GM12864 (cell line): Measurements from ENCODE around the gene CDC42EP5.

Source experiments
- DNase-seq: peaks from one replicate; pipeline ENCODE4 v3.0.0-alpha.2; 2011; ENCODE audit warnings: low read depth
- H3K4me3 ChIP-seq: 2 replicates; pipeline ENCODE4 v1.5.1; 2011; ENCODE audit warnings: mild to moderate bottlenecking, low read depth, low read length, control low read depth
- TF ChIP-seq, protein P1 (sequence below): IDR thresholded peaks from 2 replicates; pipeline ENCODE4 v1.5.1; 2011; ENCODE audit warnings: low read depth, mild to moderate bottlenecking, moderate library complexity, low read length, control low read depth, inconsistent platforms; ENCODE audit errors: missing control alignments

Gene CDC42EP5

GRCh38 chr19:54480051-54480450, 7.0 kb upstream of the CDC42EP5 start:
- TF ChIP-seq, protein P1, sequence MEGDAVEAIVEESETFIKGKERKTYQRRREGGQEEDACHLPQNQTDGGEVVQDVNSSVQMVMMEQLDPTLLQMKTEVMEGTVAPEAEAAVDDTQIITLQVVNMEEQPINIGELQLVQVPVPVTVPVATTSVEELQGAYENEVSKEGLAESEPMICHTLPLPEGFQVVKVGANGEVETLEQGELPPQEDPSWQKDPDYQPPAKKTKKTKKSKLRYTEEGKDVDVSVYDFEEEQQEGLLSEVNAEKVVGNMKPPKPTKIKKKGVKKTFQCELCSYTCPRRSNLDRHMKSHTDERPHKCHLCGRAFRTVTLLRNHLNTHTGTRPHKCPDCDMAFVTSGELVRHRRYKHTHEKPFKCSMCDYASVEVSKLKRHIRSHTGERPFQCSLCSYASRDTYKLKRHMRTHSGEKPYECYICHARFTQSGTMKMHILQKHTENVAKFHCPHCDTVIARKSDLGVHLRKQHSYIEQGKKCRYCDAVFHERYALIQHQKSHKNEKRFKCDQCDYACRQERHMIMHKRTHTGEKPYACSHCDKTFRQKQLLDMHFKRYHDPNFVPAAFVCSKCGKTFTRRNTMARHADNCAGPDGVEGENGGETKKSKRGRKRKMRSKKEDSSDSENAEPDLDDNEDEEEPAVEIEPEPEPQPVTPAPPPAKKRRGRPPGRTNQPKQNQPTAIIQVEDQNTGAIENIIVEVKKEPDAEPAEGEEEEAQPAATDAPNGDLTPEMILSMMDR = no peak

DNA sequence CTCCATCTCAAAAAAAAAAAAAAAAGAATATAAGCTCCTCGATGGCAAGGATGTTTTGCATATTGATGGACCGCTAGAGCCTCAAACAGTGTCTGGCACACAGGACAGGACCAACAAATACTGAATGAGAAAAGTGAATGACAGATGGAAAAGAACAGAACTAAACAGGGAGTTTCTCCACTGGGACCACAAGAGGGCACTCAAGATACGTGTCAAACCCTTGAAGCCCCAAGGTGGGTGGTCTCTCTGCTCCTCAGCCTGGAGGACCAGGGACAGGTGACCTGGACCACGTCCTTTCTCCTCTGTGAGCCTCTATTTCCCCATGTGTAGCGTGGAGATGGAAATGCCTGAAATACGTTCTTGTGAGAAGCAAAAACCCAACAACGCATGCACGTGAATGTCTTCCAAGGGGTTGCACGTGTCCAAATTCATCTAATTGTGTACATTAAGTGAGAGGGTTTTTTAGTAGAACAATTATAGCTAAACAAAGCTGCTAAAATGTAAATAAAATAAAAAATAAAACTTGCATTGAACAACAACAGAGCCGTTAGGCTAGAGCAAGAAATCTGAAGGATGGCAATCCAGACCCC, 5.7 kb upstream of the CDC42EP5 start:
- no peak for DNase-seq
- TF ChIP-seq, protein P1 = peak; percentile 85

More at GRCh38 chr19:54480051-54480450, 7.0 kb upstream of the CDC42EP5 start:
- DNase-seq = no peak
- H3K4me3 ChIP-seq = no peak overlapping the region

GRCh38 chr19:54477650-54478049, 4.6 kb upstream of the CDC42EP5 start:
- TF ChIP-seq, protein P1 = peak; percentile 20
- H3K4me3 ChIP-seq = no peak overlapping the region
- DNase-seq = no peak

More for the DNA sequence above, 5.7 kb upstream of the CDC42EP5 start:
- no peak overlapping the region for H3K4me3 ChIP-seq

- no peak for DNase-seq
- H3K4me3 ChIP-seq = no peak overlapping the region
- TF ChIP-seq, protein P1 = no peak
Observed at GRCh38 chr19:54475706-54476105, 2.6 kb upstream of the CDC42EP5 start.

- no peak overlapping the region for H3K4me3 ChIP-seq
- TF ChIP-seq, protein P1 = no peak
- no peak for DNase-seq
Observed at GRCh38 chr19:54473892-54474372, 836 bp upstream of the CDC42EP5 start.

- no peak for DNase-seq
- H3K4me3 ChIP-seq = no peak overlapping the region
- TF ChIP-seq, protein P1 = no peak
Observed at GRCh38 chr19:54470991-54471782, 1.9 kb downstream of the CDC42EP5 start.
